Hematopoietic multipotent progenitor cell treated with erythropoietin and hydrocortisone succinate and interleukin-3 and kit ligand, for 17 days (in vitro differentiated cells): ENCODE measurements around the gene C4B.
"Not testable (repeated sequence)": the region's sequence is repeated elsewhere in the genome, so short reads cannot be mapped to it uniquely, and the experiment has no call there.

Source experiments
- DNase-seq: peaks from one replicate; pipeline ENCODE4 v3.0.0-alpha.2; 2015; ENCODE audit warnings: low spot score

The C4B gene

GRCh38 chr6:32037136-32037535 lies 22.5 kb downstream of the C4B start:
- not testable (repeated sequence) for DNase-seq

DNA sequence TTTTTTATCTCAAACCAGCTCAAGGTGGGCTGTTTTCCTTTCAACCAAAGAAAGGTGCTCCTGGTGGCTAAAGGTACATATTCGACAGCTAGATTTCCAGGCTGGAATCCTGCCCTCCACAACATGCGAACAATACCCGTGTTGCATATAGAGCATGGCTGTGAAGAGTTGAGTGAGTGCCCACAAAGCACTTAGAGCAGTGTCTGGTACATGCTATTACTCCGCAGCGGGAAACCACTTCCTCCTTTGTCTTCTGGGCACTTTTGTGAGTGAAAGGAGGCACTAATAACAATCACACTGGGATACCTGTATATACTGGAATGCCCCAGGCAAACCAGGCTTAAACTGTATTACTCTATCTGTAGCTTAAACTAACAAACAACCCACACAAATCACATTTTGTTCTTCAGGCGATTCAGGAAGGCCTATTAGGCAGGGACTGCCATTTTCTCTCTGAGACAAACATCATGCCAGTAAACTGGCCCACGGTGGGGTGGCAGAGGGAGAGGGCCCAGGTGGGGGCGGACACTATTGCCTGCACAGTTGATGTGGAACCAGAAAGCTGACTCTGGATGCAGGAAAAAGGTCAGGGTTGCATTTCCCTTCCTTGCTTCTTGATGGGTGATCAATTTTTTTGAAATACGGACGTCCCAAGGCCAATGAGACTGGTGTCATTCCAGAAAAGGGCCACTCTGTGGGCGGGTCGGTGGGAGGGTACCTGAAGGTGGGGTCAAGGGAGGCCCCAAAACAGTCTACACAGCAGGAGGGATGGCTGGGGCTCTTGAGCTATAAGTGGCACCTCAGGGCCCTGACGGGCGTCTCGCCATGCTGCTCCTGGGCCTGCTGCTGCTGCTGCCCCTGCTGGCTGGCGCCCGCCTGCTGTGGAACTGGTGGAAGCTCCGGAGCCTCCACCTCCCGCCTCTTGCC lies 23.3 kb downstream of the C4B start, which contains the start of gene CYP21A2:
CYP21A2 (plus strand) TSS at position 818 of the 927 bp plus-strand sequence; CDS start at position 826, 8 bp downstream.
- not testable (repeated sequence) for DNase-seq

GRCh38 chr6:32038878-32039277 lies 24.3 kb downstream of the C4B start:
- not testable (repeated sequence) for DNase-seq

DNA sequence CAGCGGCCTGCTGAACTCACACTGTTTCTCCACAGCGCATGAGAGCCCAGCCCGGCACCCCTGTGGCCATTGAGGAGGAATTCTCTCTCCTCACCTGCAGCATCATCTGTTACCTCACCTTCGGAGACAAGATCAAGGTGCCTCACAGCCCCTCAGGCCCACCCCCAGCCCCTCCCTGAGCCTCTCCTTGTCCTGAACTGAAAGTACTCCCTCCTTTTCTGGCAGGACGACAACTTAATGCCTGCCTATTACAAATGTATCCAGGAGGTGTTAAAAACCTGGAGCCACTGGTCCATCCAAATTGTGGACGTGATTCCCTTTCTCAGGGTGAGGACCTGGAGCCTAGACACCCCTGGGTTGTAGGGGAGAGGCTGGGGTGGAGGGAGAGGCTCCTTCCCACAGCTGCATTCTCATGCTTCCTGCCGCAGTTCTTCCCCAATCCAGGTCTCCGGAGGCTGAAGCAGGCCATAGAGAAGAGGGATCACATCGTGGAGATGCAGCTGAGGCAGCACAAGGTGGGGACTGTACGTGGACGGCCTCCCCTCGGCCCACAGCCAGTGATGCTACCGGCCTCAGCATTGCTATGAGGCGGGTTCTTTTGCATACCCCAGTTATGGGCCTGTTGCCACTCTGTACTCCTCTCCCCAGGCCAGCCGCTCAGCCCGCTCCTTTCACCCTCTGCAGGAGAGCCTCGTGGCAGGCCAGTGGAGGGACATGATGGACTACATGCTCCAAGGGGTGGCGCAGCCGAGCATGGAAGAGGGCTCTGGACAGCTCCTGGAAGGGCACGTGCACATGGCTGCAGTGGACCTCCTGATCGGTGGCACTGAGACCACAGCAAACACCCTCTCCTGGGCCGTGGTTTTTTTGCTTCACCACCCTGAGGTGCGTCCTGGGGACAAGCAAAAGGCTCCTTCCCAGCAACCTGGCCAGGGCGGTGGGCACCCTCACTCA lies 25.0 kb downstream of the C4B start:
- not testable (repeated sequence) for DNase-seq

DNA sequence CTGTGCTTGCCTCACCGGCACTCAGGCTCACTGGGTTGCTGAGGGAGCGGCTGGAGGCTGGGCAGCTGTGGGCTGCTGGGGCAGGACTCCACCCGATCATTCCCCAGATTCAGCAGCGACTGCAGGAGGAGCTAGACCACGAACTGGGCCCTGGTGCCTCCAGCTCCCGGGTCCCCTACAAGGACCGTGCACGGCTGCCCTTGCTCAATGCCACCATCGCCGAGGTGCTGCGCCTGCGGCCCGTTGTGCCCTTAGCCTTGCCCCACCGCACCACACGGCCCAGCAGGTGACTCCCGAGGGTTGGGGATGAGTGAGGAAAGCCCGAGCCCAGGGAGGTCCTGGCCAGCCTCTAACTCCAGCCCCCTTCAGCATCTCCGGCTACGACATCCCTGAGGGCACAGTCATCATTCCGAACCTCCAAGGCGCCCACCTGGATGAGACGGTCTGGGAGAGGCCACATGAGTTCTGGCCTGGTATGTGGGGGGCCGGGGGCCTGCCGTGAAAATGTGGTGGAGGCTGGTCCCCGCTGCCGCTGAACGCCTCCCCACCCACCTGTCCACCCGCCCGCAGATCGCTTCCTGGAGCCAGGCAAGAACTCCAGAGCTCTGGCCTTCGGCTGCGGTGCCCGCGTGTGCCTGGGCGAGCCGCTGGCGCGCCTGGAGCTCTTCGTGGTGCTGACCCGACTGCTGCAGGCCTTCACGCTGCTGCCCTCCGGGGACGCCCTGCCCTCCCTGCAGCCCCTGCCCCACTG lies 25.9 kb downstream of the C4B start:
- not testable (repeated sequence) for DNase-seq

DNA sequence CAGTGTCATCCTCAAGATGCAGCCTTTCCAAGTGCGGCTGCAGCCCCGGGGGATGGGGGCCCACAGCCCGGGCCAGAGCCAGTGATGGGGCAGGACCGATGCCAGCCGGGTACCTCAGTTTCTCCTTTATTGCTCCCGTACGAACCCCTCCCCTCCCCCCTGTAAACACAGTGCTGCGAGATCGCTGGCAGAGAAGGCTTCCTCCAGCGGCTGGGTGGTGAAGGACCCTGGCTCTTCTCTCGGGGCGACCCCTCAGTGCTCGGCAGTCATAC lies 26.4 kb downstream of the C4B start:
- not testable (repeated sequence) for DNase-seq

DNA sequence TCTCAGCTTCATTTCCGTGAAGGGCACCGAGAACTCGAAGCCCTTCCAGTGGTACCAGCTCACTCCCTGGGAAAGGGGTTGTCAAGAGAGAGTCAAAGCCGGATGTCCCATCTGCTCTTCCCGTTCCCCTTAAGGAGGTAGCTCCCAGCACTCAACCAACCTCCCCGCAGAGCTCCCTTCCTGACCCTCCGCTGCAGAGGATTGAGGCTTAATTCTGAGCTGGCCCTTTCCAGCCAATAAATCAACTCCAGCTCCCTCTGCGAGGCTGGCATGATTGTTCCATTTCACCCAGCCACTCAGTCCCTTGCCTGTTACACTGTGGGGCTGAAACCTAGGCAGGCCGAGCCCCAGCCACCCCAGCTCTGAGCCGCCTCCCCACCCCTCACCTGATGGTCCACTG lies 26.8 kb downstream of the C4B start:
- not testable (repeated sequence) for DNase-seq

GRCh38 chr6:32042276-32042675 lies 27.7 kb downstream of the C4B start:
- DNase-seq = not testable (repeated sequence)

DNA sequence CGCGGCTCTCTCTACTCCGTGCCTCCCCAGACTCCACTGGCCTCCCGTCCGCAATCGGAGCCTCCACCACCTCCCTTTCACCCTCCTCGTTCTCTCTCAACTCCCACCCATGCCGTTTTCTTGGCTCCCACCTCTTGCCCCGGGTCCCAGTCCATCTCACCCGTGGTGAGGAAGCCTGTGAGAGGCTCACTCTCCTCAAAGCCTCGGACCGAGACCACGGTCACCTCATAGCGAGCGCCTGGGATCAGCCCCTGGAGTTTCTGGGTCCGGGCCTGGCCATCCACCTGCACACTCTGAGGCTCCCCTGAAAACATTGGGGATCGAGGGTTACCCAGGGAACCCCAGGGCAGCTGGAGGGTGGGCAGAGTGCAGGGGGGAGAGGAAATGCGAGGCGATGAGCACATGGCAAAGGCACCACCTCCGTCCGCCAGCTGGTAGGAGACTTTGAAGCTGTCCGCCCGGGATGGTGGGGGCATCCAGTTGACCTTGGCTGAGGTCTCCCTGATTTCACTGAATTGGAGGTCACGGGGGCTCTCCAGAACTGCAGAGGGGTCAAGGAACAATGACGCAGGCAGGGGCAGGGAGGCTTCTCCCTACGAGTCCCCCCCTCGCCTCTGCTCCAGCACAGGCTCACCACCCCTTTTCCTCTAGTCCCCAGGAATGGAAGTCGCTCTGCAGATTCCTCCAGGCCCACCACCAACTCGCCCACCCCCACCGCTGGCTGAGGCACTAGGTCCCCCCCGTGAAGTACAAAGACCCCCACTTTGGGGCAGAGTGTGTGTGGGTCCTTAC lies 29.2 kb downstream of the C4B start:
- DNase-seq = not testable (repeated sequence)

DNA sequence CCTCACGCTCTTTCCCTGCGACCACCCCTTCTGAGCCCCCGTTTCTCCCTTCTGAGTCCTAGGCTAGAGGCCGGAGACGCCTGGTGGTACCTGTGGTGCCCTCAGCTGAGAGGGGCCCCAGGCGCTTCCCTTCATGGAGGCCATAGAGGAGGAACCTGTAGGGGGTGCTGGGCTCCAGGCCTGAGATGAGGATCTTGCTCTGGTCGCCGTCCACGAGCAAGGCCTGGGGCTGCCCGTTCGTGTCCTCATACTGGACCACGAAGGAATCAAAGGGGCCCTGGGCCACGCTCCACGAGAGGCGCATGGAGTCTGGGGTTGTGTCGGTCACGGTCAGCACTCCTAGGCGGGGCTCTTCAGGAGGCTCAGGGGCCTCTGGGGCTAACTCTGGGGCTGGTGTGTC lies 30.3 kb downstream of the C4B start:
- DNase-seq = not testable (repeated sequence)

DNA sequence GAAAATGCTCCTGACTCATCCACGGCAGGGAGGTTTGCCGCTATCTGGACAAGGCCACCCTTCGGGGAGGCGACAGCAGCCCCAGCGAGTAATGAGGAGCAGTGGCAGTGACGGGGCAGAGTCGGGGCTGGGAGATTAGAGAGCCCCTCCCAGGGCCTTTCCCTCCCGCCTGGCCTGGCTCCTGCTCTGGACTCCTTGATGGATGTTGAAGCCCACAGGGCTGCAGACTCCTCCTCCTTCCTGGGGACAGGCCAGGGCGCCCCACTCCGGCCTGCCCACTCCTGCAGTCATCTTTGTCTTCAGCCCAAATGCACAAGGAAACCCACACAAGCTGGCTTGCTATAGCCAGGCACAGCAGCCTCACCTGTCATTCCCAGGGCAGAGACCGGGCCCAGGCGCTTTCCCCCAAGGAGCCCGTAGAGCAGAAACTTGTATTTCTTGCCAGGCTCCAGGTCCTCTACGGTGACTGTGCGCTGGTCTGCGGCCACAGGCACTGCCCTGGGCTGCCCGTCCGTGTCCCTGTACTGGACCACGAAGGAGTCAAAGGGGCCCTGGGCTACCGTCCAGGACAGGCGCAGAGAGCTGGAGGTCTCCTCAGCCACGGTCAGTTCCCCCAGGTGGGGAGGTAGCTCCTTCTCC lies 31.3 kb downstream of the C4B start:
- peak; percentile 52 for DNase-seq

- DNase-seq = no peak
Measured at GRCh38 chr6:32046450-32047083, 32.0 kb downstream of the C4B start.

DNA sequence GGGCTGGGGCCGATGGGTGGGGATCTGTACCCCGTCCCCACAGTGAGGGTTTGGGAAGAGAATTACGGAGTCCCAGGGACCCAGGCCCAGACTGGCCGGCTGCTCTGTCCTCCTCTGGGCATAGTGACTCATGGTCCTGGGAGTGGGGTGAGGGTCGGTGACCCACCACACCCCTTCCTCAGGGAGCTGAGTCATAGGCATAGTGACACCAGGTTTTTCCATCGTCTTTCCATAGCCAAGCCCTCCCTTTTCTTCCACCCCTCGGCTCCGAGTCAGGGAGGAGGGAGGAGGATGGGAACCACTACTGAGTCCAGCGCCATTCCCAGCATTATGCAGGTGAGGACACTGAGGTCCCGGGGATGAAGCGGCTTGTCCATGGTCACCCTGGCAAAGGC lies 32.5 kb downstream of the C4B start:
- DNase-seq = no peak

DNA sequence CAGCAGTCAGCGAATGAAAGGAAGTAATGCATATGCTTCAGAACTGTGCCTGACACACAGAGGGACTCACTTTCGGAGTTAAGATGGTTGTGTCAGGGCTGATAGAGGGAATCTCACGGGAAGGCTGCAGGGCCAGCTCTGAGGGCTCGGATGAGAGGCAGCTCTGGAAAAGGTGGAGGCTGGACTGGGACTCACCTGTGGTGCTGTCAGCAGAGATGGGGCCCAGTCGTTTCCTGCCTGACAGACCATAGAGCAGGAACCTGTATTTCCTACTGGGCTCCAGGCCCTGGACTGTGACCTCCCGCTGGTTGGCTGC lies 32.9 kb downstream of the C4B start:
- no peak for DNase-seq

GRCh38 chr6:32047855-32048766 lies 33.5 kb downstream of the C4B start:
- peak; percentile 64 for DNase-seq

GRCh38 chr6:32049149-32049548 lies 34.6 kb downstream of the C4B start:
- DNase-seq = not testable (repeated sequence)

DNA sequence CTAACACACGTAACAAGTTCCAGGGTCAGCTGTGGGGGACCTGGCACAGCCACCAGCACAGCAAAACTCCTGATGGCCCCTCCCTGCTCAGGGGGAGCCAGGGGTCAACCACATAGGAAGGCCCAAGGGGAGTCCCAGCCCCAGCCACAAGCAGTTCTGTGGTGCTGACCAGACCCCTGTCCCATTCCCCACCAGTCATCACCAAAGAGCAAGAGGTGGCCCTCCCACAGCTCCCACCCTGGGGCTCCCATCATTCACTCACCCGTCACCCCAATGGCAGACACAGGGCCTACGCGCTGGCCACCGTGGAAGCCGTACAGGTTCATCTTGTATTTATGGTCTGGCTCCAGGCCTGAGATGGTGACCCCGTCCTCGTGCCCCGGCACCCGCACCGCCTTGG lies 35.1 kb downstream of the C4B start:
- not testable (repeated sequence) for DNase-seq

DNA sequence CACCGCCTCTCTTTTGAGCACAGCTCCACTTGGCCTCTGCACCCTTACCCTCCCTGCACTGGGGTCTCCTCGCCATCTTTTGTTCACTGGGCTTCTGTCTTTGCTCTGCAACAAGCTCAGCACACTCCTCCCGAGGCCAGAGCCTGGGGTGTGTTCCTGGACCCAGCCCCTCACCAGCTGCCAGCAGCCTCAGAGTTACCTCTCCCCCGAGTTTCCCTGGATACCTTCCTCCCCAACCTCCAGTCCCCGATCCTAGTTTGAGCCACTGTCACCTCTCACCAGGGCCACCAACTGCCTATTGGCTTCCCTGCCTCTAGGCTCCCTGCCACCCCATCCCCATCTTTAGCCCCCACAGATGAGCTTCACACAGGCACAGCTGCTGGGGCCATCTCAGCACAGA lies 36.0 kb downstream of the C4B start:
- no peak for DNase-seq

DNA sequence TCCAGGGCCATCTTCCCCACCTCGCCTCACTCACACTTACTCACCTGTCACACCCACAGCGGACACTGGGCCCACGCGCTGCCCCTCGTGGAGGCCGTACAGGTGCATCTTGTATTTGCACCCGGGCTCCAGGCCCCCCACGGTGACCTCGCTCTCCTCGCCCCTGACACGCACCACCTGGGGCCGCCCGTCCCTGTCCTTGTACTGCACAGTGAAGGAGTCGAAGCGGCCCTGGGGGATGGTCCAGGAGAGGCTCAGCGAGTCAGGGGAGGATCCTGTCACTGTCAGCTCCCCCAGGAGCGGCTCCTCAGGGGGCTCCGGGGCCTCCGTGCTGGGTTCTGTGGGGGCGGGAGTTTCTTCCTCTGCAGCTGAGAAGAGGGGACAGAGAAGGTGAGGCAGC lies 38.0 kb downstream of the C4B start:
- not testable (repeated sequence) for DNase-seq
